ENCODE measurements around the gene SDK1. TPM values are rescaled to one million over a fixed set of nuclear protein-coding genes. Genes with fewer than 3 reads are reported as not detected.

The SDK1 gene
- total and polyA plus RNA-seq, 7 donors = 0.31 to 2.4 (median 1.3) TPM

GRCh38 chr7:4058158-4058557 is 757.1 kb downstream of the SDK1 start:
- Histone ChIP-seq H3K4me1 (no peaks in the 10 kb centered on the region), H3K36me3 (ENCODE audit: insufficient read depth in 1 of 2, low read depth in 1 of 2) (no peaks in the 10 kb centered on the region), H3K27ac (no peak overlapping the region), H3K4me3 (no peak overlapping the region), H3K9me3 (no peaks in the 10 kb centered on the region), H3K27me3 (ENCODE audit: insufficient read depth in 3 of 3, low read length in 2 of 3) (no peaks in the 10 kb centered on the region)
- intact Hi-C loops (cut with DNase I) = no loop called here
- DNase-seq = no peak
- no peak for ATAC-seq
- WGBS, 3 donors = 82 to 93% (median 83%) methylated on average over 1 of the region's 1 CpG
- TF ChIP-seq CTCF (IDR thresholded peaks at IDR 0.05) = no peak

GRCh38 chr7:4065190-4065589 is 764.1 kb downstream of the SDK1 start:
- Histone ChIP-seq H3K9me3 (no peaks in the 10 kb centered on the region), H3K27ac (no peak overlapping the region), H3K27me3 (ENCODE audit: insufficient read depth in 3 of 3, low read length in 2 of 3) (no peaks in the 10 kb centered on the region), H3K36me3 (ENCODE audit: insufficient read depth in 1 of 2, low read depth in 1 of 2) (no peaks in the 10 kb centered on the region), H3K4me1 (no peaks in the 10 kb centered on the region), H3K4me3 (no peak overlapping the region)
- no peak for TF ChIP-seq CTCF (IDR thresholded peaks at IDR 0.05)
- intact Hi-C loops (cut with DNase I) = no loop called here
- WGBS, 3 donors = 20 to 23% (median 22%) methylated on average over 5 of the region's 5 CpGs
- DNase-seq (no peak), ATAC-seq (no peak)

GRCh38 chr7:4066206-4066605 is 765.2 kb downstream of the SDK1 start:
- Histone ChIP-seq H3K4me3 (no peak overlapping the region), H3K4me1 (no peaks in the 10 kb centered on the region), H3K9me3 (no peaks in the 10 kb centered on the region), H3K36me3 (ENCODE audit: insufficient read depth in 1 of 2, low read depth in 1 of 2) (no peaks in the 10 kb centered on the region), H3K27ac (no peak overlapping the region), H3K27me3 (ENCODE audit: insufficient read depth in 3 of 3, low read length in 2 of 3) (no peaks in the 10 kb centered on the region)
- DNase-seq (no peak), ATAC-seq (no peak)
- intact Hi-C loops (cut with DNase I) = no loop called here
- no peak for TF ChIP-seq CTCF (IDR thresholded peaks at IDR 0.05)
- WGBS, 3 donors = 84 to 91% (median 86%) methylated on average over 10 of the region's 10 CpGs

- Histone ChIP-seq H3K27ac (no peak overlapping the region), H3K9me3 (no peaks in the 10 kb centered on the region), H3K4me1 (no peaks in the 10 kb centered on the region), H3K36me3 (ENCODE audit: insufficient read depth in 1 of 2, low read depth in 1 of 2) (no peaks in the 10 kb centered on the region), H3K27me3 (ENCODE audit: insufficient read depth in 3 of 3, low read length in 2 of 3) (no peaks in the 10 kb centered on the region), H3K4me3 (no peak overlapping the region)
- ATAC-seq (no peak), DNase-seq (no peak)
- intact Hi-C loops (cut with DNase I) = no loop called here
- no peak for TF ChIP-seq CTCF (IDR thresholded peaks at IDR 0.05)
- WGBS, 3 donors = 84 to 88% (median 85%) methylated on average over 21 of the region's 21 CpGs
These were observed 765.8 kb downstream of the SDK1 start for GRCh38 chr7:4066626-4067475.

- intact Hi-C loops (cut with DNase I) = no loop called here
- H3K4me3 ChIP-seq = no peak overlapping the region
- no peak overlapping the region for H3K27ac ChIP-seq
- ATAC-seq (no peak), DNase-seq (no peak)
- no peaks in the 10 kb centered on the region for H3K27me3 ChIP-seq (ENCODE audit: insufficient read depth in 3 of 3, low read length in 2 of 3)
- no peak for TF ChIP-seq CTCF (IDR thresholded peaks at IDR 0.05)
- H3K9me3 ChIP-seq = no peaks in the 10 kb centered on the region
- no peaks in the 10 kb centered on the region for H3K4me1 ChIP-seq
- no peaks in the 10 kb centered on the region for H3K36me3 ChIP-seq (ENCODE audit: insufficient read depth in 1 of 2, low read depth in 1 of 2)
These were observed 766.4 kb downstream of the SDK1 start for GRCh38 chr7:4067476-4067760.

Data from psoas muscle (tissue), 8 donors.